ENCODE data around the gene KCNC3.

The KCNC3 gene

DNA sequence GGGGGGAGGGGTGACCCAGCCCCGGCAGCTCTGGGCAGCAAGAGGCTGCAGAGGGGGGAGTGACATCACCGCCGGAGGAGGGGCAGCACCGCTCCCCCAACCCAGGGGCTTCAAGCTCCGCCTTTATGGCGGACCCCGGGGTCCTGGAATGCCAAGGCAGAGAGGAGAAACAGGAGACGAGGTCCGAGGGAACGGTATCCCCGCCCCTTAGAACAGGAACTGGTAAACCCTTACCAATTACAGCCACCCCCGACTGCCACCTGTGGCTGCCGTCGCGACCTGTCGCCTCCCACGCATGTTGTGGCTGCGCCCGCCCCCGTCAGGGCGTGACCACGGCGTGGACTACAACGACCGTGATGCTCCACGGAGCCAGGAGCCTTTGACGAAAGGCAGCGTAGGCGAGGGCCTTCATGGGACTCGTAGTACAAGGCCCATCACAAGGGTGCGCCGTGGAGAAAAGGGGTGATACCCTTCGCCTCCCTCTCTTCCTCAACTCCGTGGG is 4.1 kb upstream of the KCNC3 start (continued):
- TF ChIP-seq, protein P1, sequence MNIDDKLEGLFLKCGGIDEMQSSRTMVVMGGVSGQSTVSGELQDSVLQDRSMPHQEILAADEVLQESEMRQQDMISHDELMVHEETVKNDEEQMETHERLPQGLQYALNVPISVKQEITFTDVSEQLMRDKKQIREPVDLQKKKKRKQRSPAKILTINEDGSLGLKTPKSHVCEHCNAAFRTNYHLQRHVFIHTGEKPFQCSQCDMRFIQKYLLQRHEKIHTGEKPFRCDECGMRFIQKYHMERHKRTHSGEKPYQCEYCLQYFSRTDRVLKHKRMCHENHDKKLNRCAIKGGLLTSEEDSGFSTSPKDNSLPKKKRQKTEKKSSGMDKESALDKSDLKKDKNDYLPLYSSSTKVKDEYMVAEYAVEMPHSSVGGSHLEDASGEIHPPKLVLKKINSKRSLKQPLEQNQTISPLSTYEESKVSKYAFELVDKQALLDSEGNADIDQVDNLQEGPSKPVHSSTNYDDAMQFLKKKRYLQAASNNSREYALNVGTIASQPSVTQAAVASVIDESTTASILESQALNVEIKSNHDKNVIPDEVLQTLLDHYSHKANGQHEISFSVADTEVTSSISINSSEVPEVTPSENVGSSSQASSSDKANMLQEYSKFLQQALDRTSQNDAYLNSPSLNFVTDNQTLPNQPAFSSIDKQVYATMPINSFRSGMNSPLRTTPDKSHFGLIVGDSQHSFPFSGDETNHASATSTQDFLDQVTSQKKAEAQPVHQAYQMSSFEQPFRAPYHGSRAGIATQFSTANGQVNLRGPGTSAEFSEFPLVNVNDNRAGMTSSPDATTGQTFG (tag by site-specific recombination; IDR thresholded peaks at IDR 0.05; ENCODE audit: borderline replicate concordance) = no peak
- TF ChIP-seq ZNF76 (tag by site-specific recombination; IDR thresholded peaks at IDR 0.05; ENCODE audit: borderline replicate concordance, low read depth) = peak; percentile 97
- TF ChIP-seq KLF9 (tag by site-specific recombination; IDR thresholded peaks at IDR 0.05; ENCODE audit: low read depth) = peak; percentile 71
- TF ChIP-seq KLF8 (tag by site-specific recombination; IDR thresholded peaks at IDR 0.05) = peak; percentile 74
- TF ChIP-seq, protein P2, sequence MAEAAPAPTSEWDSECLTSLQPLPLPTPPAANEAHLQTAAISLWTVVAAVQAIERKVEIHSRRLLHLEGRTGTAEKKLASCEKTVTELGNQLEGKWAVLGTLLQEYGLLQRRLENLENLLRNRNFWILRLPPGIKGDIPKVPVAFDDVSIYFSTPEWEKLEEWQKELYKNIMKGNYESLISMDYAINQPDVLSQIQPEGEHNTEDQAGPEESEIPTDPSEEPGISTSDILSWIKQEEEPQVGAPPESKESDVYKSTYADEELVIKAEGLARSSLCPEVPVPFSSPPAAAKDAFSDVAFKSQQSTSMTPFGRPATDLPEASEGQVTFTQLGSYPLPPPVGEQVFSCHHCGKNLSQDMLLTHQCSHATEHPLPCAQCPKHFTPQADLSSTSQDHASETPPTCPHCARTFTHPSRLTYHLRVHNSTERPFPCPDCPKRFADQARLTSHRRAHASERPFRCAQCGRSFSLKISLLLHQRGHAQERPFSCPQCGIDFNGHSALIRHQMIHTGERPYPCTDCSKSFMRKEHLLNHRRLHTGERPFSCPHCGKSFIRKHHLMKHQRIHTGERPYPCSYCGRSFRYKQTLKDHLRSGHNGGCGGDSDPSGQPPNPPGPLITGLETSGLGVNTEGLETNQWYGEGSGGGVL (tag by site-specific recombination; IDR thresholded peaks at IDR 0.05) = peak; percentile 54
- TF ChIP-seq, protein P3, sequence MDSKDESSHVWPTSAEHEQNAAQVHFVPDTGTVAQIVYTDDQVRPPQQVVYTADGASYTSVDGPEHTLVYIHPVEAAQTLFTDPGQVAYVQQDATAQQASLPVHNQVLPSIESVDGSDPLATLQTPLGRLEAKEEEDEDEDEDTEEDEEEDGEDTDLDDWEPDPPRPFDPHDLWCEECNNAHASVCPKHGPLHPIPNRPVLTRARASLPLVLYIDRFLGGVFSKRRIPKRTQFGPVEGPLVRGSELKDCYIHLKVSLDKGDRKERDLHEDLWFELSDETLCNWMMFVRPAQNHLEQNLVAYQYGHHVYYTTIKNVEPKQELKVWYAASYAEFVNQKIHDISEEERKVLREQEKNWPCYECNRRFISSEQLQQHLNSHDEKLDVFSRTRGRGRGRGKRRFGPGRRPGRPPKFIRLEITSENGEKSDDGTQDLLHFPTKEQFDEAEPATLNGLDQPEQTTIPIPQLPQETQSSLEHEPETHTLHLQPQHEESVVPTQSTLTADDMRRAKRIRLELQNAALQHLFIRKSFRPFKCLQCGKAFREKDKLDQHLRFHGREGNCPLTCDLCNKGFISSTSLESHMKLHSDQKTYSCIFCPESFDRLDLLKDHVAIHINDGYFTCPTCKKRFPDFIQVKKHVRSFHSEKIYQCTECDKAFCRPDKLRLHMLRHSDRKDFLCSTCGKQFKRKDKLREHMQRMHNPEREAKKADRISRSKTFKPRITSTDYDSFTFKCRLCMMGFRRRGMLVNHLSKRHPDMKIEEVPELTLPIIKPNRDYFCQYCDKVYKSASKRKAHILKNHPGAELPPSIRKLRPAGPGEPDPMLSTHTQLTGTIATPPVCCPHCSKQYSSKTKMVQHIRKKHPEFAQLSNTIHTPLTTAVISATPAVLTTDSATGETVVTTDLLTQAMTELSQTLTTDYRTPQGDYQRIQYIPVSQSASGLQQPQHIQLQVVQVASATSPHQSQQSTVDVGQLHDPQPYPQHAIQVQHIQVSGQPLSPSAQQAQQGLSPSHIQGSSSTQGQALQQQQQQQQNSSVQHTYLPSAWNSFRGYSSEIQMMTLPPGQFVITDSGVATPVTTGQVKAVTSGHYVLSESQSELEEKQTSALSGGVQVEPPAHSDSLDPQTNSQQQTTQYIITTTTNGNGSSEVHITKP (tag by site-specific recombination; IDR thresholded peaks at IDR 0.05) = peak; percentile 84
- no peak for TF ChIP-seq ZNF558 (tag by site-specific recombination; IDR thresholded peaks at IDR 0.05)
- TF ChIP-seq, protein P4, sequence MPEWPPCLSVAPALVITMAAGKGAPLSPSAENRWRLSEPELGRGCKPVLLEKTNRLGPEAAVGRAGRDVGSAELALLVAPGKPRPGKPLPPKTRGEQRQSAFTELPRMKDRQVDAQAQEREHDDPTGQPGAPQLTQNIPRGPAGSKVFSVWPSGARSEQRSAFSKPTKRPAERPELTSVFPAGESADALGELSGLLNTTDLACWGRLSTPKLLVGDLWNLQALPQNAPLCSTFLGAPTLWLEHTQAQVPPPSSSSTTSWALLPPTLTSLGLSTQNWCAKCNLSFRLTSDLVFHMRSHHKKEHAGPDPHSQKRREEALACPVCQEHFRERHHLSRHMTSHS (tag by site-specific recombination; IDR thresholded peaks at IDR 0.05) = no peak
- peak; percentile 97 for TF ChIP-seq ZFHX2 (tag by site-specific recombination; conservative IDR thresholded peaks at IDR 0.05)

DNA sequence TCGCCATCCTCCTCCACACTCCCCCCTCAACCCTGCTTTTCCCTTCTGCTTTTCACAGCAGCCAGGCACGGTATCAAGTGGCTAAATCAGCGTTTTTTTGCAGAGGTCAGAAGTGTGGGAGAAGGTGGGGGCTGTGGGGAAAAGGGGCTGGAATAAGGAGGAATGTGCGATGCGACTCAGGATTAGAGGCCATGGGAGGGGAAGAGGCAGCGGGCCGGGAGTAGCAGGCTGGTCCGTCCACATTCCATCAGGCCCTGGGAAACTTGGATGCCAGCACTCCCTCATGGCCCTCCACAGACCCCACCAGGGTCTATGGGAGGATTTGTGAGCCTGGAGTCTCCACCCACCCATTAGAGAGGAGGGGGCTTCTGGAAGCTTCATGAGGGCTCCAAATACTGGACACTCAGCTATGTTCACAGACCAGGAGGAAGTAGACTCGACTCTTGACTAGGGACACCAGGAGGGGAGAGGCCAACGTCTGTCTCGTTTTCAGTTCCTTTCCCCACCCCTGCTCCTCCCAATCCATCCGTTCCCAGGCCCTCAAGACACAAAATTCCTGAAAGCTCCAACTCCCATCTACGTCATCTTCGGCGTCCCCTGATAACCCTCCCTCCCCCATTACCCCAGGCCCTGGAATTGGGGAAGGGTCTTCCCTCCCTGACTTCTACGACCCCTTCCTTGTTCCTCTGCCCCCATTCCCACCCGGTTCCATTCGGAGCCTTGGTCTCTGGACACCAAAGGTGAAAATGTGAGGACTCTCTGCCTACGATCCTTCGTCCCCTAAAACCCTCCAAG is 3.3 kb upstream of the KCNC3 start:
- ChIA-PET CTCF (interaction anchor here (0.5 kb wide), 1 partner anchor 64 kb away, joined by 4 read pairs; no protein-coding TSS in a partner anchor), POLR2A (interaction anchor here (1.3 to 1.5 kb wide), 2 partner anchors 25 to 51 kb away, joined by 3 to 7 read pairs; no protein-coding TSS in a partner anchor)
- TF ChIP-seq ZFHX2 (tag by site-specific recombination; conservative IDR thresholded peaks at IDR 0.05) (peak; percentile 52), EGR2 (tag by site-specific recombination; IDR thresholded peaks at IDR 0.05; ENCODE audit: low read depth) (peak; percentile 61), KLF7 (tag by site-specific recombination; IDR thresholded peaks at IDR 0.05; ENCODE audit: borderline replicate concordance) (no peak), ZFP37 (tag by site-specific recombination; IDR thresholded peaks at IDR 0.05) (no peak), IKZF3 (tag by site-specific recombination; IDR thresholded peaks at IDR 0.05) (peak; percentile 42; the same call in 1 of the 2 replicates), GLIS2 (tag by site-specific recombination; IDR thresholded peaks at IDR 0.05) (0 out of 2 replicates have a peak, but pooled peaks have one; percentile 11)
- TF ChIP-seq, protein P3 (tag by site-specific recombination; IDR thresholded peaks at IDR 0.05) = no peak
- TF ChIP-seq, protein P5, sequence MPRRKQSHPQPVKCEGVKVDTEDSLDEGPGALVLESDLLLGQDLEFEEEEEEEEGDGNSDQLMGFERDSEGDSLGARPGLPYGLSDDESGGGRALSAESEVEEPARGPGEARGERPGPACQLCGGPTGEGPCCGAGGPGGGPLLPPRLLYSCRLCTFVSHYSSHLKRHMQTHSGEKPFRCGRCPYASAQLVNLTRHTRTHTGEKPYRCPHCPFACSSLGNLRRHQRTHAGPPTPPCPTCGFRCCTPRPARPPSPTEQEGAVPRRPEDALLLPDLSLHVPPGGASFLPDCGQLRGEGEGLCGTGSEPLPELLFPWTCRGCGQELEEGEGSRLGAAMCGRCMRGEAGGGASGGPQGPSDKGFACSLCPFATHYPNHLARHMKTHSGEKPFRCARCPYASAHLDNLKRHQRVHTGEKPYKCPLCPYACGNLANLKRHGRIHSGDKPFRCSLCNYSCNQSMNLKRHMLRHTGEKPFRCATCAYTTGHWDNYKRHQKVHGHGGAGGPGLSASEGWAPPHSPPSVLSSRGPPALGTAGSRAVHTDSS (tag by site-specific recombination; IDR thresholded peaks at IDR 0.05) = no peak
- no peaks in the 10 kb centered on the region for H3K36me3 ChIP-seq (ENCODE audit: control insufficient read depth in 2 of 2, insufficient read depth in 1 of 2, low read length in 2 of 2)
- peaks cover 16% of the 10 kb centered on the region for H3K4me1 ChIP-seq (ENCODE audit: control insufficient read depth, insufficient read depth, low read length)
- H3K9me3 ChIP-seq (ENCODE audit: control insufficient read depth, insufficient read depth, low read depth, low read length) = no peaks in the 10 kb centered on the region
- no peak overlapping the region for H3K27ac ChIP-seq (ENCODE audit: extremely low read depth, low read depth, low read length)
- no peak overlapping the region; the same call in 1 of the 2 replicates for H3K4me3 ChIP-seq (ENCODE audit: low read depth, low read length)

All from HEK293 (cell line).